Measurements from ENCODE around the gene GPN2.
A peak's percentile ranks its signal among the peaks of the same experiment; 100 is the strongest.
"Not testable (repeated sequence)": the region's sequence is repeated elsewhere in the genome, so short reads cannot be mapped to it uniquely, and the experiment has no call there.

The GPN2 gene

DNA sequence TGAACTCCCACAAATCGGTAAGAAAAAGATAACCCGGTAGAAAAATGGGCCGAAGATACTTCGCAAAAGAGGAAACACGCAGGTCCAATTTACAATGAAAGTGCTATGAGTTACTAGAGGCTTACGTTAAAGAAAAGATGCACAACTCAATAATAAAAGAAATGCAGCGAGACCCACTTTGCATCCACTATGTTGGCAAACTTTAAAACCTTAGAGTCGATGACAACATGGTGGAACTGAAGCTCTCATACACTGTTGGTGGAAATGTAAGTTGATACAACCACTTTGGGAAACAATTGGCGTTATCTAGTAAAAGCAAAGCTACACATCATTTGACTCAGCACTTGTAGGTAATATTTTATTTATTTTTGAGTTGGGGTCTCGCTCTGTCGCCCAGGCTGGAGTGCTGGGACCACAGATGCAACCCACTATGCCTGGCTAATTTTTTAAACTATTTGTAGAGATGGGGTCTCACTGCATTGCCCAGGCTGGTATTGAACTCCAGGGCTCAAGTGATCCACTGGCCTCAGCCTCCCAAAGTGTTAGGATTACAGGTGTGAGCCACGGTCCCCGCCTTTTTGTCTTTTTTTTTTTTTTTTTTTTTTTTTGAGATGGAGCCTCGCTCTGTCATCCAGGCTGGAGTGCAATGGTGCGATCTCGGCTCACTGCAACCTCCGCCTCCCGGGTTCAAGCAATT lies 10.9 kb upstream of the GPN2 start:
- no peak for DNase-seq

DNA sequence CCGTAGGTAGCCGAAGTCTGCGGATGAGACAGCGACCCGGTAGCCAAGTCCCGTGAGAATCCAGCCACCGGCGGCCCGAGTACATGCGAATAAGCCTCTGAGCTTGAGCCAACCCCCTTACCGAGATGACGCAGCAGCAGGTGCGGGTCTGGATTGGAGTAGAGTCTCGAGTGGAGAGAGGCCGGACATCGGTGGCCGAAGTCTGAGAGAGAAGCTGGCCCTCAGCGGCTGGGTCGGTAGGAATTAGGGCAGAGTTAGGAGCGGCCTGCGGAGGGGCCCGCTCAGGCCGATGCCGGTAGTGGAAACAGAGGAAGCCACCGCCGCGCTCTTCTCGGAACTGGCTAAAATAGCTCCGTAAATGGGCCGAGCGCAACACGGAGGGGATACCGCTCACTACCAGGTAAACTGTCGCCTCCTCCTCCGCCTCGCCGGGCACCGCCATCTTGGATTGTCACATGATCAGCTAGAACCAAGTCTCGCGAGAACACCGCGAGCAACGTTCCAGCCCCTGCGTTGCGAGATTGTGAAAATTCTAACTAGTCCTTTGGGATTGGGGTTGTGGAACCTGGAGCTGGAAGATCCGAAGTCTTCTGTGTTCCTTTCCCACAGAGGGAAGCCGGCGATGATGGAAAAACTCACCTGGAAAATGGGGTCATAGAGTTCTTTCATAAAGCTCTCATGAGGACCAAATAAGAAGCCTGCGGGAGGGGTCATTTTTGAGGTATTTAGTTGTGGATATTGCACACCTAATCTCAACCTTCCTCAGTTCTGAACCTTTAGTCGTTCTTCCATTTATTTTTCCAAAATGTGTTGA lies 10.1 kb upstream of the GPN2 start, which contains the start of gene GPATCH3:
Gene GPATCH3 (minus strand): TSS at position 467 of the 814 bp plus-strand sequence. CDS start 25 bp downstream, at position 442.
- DNase-seq, result peak; percentile 92

DNA sequence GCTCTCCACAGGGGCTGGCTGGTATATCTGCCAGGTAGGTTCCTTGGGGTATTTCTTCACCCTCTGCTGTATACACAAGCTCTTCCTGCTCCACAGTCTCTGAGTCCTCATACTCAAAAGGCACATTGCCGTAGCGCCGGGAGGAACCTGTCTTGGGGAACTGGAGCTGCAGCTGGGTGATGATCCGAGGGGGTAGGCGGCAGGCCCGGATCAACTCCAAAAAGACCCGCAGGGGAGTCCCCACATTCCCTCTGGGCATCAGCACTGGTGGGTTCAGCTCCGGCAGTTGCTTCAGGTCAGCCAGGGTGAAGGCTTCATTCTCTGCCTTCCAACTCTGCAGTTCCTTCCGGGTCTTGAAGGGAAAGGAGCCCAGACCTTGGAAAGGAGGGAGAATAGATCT lies 7.3 kb upstream of the GPN2 start:
- no peak for DNase-seq

DNA sequence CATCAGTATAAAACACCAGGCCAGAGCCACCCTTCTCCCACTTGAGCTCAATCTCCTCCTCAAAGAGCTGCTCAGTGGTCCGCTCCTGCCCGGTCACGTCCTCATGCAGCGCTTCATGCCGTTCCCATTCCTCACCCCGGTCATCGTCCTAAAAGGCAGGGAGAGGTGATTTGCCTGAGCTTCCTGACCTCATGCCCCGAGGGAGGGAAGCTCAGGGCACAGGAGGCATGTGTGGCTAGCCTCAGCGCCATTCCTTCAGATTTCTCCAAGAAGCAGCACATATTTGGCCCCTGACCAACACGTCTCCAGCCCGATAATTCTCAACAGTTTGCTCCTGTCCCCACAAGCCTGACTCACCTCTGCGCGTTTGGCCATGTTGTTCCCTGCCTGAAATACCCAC lies 4.2 kb upstream of the GPN2 start:
- no peak for DNase-seq

DNA sequence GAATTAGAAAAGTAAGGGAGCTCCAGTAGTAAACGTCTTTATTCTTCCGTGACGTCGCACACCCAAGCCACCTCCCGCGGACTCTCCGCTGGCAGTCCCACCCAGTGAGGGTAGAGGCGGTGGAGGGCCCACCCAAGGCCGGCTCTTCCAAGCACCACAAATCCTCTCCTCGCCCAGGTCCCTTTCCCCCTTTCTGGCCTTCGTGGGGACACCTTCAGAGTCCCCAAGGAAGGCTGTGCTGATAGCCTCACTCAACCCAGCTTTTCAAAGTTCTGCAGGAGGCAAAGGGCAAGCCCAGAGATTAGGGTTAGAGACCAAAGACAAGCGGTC lies 349 bp upstream of the GPN2 start:
- DNase-seq, result no peak

DNA sequence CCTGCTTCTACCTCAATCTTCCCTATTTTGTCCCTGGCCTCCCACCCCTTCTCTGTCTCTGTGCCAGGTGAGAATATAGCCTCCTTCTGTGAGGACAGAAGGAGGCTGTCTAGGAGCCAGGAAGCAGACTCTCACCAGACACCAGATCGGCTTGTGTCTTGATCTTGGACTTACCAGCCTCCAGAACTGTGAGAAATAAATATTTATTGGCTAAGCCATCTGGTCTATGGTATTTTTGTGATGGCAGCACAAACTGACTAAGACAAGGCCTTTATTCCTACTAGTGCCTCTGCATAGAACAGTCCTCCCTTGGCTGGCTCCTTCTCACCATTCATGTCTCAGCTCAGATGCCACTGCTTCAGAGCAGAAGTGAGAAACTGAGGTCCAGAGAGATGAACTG lies 1.9 kb downstream of the GPN2 start:
- DNase-seq, result no peak

DNA sequence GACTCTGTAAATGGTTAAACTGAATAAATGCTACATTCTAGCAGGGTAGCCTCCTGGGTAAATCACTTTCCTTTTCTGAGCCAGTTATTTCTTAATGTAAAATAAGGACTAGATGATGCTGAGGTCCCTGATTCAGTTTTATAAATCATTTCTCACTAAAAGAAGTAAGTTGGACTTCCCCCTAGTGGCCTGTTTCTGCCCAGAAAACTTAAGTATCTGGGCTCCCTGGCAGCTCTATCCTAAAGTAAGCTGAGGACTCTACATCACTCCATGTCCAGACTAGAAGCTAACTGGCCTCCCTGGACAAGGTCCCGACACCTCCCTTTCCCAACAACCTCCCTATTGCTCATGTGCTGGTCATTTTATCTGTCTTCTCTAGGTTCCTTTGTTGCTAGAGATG lies 3.0 kb downstream of the GPN2 start:
- DNase-seq, result peak; percentile 18

DNA sequence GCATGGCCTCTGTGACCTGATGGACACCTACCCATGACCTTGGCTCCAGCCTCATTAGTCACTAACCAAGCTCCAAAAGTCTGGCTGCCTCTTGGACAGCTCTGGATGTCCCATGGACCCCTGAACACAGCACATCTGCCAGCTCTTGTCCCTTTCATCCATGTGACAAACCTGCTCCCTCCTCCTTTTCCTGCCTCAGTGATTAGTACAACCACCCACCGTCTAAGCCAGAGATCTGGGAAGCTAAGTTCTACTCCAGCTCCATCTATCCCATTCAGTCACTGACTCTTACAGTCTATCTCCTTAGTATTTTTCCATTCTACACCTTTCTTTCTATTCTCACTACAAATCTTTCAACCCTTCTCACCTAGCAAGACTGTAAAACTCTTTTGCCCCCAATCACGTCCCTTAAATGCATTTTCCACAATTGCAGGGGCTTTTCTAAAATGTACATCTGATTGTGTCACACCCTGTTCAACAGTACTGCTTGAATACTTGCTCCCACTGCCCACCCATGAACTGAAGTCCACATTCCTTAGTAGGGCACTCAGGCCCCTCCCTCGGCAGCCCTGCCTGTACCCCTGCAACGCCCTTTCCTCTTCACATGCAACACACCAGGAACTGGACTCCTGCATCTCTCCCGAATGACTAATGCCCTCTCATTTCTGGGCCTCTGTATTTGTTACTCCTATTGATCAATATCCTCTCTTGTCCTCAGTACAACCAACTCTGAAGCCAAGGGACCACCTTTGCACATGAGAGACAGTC lies 7.2 kb downstream of the GPN2 start:
- DNase-seq, result no peak

DNA sequence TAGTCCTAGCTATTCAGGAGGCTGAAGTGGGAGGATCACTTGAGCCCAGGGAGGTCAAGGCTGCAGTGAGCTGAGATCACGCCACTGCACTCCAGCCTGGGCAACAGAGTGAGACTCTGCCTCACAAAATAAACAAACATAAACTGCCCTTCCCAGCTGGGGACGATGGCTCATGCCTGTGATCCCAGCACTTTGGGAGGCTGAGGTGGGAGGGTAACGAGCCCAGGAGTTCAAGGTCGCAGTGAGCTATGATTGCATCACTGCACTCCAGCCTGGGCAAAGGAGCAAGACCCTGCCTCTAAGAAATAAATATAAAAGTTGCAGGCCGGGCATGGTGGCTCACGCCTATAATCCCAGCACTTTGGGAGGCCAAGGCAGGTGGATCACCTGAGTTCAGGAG lies 8.5 kb downstream of the GPN2 start:
- not testable (repeated sequence) for DNase-seq

DNA sequence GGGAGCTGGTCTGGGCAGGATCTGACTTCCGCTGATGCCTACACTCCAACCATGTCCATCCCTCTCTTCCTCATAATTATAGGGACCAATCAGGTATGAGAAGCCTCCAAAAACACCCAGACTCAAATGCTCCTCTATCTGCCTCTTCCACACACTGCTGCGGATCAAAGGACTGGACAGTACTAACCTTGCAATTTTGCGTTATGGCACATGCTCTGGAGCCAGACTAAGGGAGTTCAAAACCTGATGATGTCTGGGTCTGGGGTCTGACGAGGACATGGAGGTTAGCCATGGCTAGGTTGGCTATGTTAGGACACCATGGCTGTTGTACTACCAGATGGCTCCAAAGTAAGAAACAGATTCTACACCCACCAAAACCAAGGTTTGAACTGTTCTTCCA lies 10.3 kb downstream of the GPN2 start:
- DNase-seq, result no peak

DNA sequence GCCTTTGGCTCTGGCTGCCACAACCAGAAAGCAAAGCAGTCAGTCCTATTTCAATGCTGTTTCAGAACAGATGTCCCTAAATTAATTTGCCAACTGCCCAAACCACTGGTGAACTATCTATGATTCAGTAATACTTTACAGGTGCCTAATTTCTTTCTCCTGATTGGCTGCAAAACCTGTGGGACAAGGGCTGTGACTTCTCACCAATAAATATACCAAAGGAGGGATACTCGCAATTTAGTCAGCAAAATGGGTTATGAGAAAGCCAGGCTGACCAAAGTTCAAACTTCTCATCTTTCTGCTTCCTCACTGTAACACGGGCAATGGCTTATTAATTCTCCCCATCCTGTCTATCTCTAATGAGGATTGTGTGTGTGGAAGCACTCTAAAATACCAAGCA lies 12.8 kb downstream of the GPN2 start:
- DNase-seq, result no peak

DNA sequence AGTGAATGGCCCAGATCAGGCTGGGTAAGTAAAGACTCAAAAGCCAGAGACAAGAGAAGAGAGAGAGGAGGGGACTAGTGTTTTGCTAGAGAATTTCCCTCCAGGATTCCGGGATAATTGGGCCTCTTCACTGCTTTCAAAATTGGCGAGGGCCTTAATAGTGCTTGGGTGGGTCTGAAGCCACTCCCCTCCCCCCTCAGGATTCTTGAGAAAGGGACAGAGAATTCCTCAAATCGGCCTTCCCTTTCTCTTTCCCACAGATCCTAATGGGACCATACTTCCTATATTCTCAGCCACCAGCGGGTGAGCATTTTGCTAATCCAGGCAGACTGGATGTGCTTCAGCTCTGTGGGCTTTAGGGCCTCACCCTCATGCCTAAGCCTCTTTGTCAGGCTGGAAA lies 15.2 kb downstream of the GPN2 start:
- no peak for DNase-seq

DNA sequence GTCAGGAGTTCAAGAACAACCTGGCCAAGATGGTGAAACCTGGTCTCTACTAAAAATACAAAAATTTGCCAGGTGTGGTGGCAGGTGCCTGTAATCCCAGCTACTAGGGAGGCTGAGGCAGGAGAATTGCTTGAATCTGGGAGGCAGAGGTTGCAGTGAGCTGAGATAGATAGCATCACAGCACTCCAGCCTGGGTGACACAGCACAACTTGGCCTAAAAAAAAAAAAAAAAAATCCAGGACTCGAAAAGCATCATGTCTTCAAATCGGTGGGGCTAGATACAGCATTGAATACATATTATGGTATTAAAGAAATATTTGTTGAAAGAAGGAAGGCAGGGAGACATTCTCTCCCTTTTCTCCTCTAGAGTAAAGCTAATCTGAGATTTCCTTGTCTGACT lies 17.0 kb downstream of the GPN2 start:
- not testable (repeated sequence) for DNase-seq

DNA sequence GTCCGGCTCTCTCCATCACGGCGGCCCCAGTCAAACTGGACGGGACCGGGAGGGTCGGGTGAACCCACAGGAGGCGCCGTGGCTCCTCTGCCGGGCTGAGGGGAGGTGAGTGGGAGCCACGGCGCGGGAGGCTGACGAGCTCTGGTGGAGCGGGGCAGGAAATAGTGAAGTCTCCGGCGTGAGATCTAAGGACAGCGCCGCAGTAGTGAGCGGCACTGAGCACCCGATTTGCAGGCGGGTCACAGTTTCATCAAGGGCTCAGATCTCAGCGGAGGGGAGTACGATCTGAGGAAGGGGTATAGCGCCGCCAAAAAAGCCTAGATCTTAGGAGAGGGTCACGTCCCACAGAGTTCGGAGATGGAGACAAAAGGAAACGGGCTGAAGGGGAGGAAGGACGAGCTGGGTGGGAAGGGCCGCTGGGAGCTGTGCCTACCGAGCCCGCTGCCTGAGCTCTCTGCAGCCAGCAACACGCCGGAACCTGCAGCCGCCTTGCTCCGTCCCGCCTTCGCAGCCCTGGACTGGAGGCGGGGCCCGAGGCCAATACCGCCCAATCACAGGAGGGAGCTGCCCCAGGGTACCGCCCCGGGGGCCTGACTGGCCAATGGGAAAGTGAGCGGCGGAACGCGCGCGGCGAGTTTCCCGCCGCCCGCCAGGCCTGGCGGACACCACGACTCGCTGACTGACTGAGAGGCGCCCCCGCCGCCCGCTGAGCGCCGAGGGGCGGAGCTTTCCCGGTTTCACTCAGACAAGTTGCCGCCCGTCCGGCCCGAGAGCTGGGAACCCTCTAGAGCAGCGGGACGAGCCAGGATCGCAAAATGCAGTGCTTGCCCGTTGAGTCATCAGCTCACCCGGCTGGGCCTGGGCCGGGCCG lies 25.2 kb downstream of the GPN2 start:
- peak; percentile 98 for DNase-seq

DNA sequence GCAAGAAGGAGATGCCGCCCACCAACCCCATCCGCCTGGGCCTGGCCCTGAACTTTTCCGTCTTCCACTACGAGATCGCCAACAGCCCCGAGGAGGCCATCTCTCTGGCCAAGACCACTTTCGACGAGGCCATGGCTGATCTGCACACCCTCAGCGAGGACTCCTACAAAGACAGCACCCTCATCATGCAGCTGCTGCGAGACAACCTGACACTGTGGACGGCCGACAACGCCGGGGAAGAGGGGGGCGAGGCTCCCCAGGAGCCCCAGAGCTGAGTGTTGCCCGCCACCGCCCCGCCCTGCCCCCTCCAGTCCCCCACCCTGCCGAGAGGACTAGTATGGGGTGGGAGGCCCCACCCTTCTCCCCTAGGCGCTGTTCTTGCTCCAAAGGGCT lies 26.4 kb downstream of the GPN2 start:
- no peak for DNase-seq

DNA sequence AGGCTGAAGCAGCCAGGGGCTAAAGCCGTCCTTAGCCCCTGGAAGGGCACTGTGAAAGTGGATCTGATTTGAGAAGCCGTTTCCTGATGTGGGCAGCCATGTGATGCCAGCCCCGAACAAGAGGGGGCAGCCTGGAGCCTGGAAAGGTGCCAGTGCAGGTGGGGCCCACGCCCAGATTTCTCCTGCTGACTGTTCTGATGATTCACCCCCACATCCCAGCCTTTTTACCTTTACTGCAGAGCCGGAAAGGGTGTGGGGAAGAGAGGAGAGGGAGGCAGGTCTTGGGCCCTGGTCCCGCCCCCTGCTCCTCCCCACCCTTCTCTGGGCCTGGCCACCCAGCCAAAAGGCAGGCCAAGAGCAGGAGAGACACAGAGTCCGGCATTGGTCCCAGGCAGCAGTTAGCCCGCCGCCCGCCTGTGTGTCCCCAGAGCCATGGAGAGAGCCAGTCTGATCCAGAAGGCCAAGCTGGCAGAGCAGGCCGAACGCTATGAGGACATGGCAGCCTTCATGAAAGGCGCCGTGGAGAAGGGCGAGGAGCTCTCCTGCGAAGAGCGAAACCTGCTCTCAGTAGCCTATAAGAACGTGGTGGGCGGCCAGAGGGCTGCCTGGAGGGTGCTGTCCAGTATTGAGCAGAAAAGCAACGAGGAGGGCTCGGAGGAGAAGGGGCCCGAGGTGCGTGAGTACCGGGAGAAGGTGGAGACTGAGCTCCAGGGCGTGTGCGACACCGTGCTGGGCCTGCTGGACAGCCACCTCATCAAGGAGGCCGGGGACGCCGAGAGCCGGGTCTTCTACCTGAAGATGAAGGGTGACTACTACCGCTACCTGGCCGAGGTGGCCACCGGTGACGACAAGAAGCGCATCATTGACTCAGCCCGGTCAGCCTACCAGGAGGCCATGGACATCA lies 27.1 kb downstream of the GPN2 start, which contains the start of gene SFN:
Gene SFN (plus strand): TSS at position 369 of the 904 bp plus-strand sequence. CDS start 64 bp downstream, at position 433.
- DNase-seq, result peak; percentile 75

DNA sequence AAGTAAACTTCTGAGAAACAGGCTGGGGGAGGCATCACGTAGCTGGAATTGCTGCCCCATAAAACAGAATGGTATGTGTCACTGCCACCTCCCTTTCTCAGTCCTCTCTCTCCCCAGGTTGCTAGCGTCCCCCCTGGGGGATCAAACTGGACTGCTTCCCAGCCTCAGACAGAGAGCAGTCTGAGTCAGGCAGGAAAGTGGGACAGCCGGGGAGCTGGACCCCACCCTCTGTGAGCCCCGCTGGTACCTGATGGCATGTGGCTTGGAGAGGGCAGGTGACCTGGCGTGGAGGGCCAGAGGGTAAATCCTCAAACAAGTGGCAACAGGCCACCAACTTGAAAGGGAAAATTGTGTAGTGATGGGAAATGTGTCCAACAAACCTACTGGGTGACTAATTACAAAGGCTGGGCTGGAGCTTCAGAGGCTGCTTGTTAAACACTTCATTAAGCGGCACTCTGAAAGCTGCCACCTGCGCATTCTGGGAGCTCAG lies 28.1 kb downstream of the GPN2 start:
- no peak for DNase-seq

DNA sequence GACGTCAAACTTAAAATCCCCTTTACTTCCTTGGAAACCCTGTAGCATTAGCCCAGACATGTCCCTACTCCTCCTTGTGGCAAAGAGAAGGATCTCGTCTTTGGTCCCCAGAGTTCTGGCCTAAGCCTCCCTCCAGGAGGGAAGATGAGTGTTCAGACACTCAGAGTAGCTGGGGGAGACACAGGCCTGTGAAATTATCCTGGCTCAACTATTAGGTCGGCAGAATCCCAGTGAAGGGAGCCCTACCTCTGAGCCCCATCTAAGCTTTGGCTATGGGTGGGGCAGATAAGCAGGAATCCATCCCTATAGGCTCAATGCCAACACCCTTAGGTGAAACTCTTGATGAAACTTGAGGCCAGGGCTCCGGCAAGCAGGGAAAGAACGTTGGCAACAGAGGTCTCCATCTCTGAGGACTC lies 28.8 kb downstream of the GPN2 start:
- no peak for DNase-seq

DNA sequence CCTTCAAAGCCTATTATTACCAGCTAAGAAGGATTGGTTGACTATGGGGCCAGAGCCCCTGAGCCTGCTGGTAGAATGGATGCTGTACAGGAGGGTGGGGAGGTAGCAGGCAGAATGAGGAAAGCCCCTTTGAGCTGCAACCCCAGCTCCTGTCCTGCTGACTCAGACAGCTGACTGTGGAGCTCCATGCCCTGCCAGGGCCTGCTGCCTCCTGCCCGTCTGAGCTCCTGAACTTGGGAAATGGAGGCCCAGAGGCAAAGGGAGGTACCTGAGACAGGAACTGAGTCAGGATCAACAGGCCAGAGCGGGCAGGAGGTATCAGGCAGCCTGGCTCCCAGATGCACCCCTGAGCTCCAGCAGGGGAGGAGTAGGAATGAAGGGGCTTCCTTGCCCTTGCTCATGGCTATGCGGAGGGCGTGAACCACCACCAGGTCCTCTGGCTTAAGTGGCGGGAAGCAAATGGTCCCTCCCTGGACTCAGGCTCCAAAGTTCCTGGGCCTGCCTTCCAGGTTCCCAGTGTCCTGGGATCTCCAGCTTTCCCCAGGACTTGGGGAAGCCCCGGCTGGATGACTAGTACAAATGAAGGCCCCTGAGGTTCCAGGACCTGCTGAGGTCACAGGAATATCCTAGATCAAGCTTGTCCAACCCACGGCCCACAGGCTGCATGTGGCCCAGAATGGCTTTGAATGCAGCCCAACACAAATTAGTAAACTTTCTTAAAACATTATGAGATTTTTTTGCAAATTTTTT lies 31.0 kb downstream of the GPN2 start:
- DNase-seq, result no peak

DNA sequence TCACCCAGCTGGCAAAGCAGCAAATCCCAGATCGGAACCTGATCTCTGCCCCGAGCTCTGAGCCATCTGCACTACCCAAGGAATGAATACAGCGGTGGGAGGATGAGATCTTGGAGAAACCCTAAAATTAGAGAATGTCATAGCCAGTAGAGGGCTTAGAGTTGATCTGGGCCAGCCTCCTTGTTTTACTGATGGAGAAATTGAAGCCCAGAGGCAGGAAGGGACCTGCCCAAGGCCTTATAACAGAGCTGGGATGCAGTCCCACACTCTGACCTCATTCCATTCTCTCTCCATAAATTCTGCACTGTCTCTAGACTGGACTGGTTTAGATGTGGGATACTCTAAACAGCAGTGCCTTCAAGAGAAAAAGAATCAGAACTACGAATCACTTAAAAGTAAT lies 31.9 kb downstream of the GPN2 start:
- DNase-seq, result no peak
